K562 (cell line): ENCODE results near the gene GATA1.

Source experiments
- BCL6 ChIP-seq: fragments of 250-450 bp; sonication (Bioruptor Pico); IDR thresholded peaks from 2 replicates; pipeline ENCODE4 v1.4.0; 2020
- CHD7 ChIP-seq: fragments of 200-600 bp; sonication (generic); IDR thresholded peaks from one replicate; pipeline ENCODE4 v1.6.1; 2012; ENCODE audit warnings: mild to moderate bottlenecking, low read depth, low read length, inconsistent platforms
- CTCF ChIP-seq, 3 experiments: IDR thresholded peaks in 2 of 3; conservative IDR thresholded peaks in 1 of 3; 2 replicates each; pipeline ENCODE4 v1.5.1; 2011 to 2012; ENCODE audit warnings: low read length in 3 of 3, mild to moderate bottlenecking in 3 of 3, control low read depth in 2 of 3, improper control_type of control experiment in 1 of 3, inconsistent platforms in 1 of 3, low read depth in 1 of 3, mixed read lengths in 1 of 3, moderate library complexity in 1 of 3; ENCODE audit not compliant: insufficient read depth in 2 of 3
- CUX1 ChIP-seq: fragments of 200-800 bp; sonication (Bioruptor generic); IDR thresholded peaks from 2 replicates; pipeline ENCODE4 v1.6.1; 2016; ENCODE audit warnings: missing genetic modification characterization, missing compliant biosample characterization
- KDM1A ChIP-seq, 2 experiments: fragments of 450-650 bp; IDR thresholded peaks; 2 replicates each; pipeline ENCODE4 v1.6.1; 2016; ENCODE audit warnings: mild to moderate bottlenecking in 2 of 2
- POLR2A ChIP-seq: fragments of 450-650 bp; conservative IDR thresholded peaks from 2 replicates; pipeline ENCODE4 v1.6.1; 2016
- SREBF1 ChIP-seq: fragments of 150-350 bp; IDR thresholded peaks from 2 replicates; pipeline ENCODE4 v1.6.1; 2014; ENCODE audit warnings: antibody characterized with exemption, low read depth, low read length, borderline replicate concordance
- SRSF1 ChIP-seq: fragments of 200-400 bp; formaldehyde crosslinking; IDR thresholded peaks from 2 replicates; pipeline ENCODE4 v1.6.1; 2017; ENCODE audit warnings: mild to moderate bottlenecking, low read depth, low read length, moderate library complexity
- U2AF2 ChIP-seq: fragments of 200-400 bp; formaldehyde crosslinking; optimal IDR thresholded peaks from 2 replicates; pipeline ENCODE3; 2017; ENCODE audit warnings: low read depth, mild to moderate bottlenecking, low read length

DNA sequence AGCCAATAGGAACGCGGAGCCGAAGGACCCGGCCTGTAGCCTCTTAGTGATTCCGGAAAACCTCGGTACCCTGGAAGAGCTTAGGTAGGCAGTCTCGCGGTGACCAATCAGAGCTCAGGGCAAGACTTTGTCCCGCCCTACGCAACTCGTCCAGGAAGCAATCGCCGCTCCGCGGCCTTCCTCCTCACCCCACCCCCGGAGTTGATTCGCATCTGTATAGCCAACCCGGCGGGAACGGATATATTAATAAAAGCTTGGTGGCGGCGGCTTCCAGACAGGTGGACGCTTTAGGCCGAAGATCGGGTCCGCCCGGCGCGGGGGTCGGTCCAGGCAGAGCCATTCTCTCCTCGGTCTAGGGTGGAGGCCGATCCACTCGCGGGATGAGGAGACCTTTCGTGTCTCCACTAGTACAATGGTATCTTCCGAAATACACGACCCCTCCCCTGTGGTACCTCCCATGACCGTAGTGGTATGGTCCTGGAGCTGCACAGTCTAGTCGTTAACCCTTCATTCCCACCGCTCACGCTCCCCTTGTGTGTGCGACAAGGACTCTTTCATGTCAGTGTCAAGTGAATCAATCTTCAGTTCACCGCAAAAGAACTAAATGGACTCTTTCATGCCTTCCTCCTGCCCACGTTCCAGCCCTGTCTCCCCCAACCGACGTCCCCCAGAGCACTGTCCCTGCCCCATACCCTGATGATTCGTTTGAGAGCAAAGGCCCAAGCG is 49.0 kb upstream of the GATA1 start:
- TF ChIP-seq BCL6 (CRISPR knock-in tag) = no peak
- TF ChIP-seq POLR2A = peak; percentile 86
- peak; percentile 51; the same call in 1 of the 2 replicates for TF ChIP-seq SREBF1
- TF ChIP-seq KDM1A (IDR thresholded peaks at IDR 0.05) = no peak
- no peak for TF ChIP-seq CTCF (IDR thresholded peaks at IDR 0.05 in 2 of 3, conservative IDR thresholded peaks at IDR 0.05 in 1 of 3; ENCODE audit: insufficient read depth in 2 of 3, low read depth in 1 of 3, low read length in 3 of 3)
- TF ChIP-seq CUX1 = no peak
- no peak for TF ChIP-seq U2AF2
- TF ChIP-seq SRSF1 = no peak
- no peak for TF ChIP-seq CHD7
